ENCODE measurements around the gene SLC6A11.

The SLC6A11 gene

DNA sequence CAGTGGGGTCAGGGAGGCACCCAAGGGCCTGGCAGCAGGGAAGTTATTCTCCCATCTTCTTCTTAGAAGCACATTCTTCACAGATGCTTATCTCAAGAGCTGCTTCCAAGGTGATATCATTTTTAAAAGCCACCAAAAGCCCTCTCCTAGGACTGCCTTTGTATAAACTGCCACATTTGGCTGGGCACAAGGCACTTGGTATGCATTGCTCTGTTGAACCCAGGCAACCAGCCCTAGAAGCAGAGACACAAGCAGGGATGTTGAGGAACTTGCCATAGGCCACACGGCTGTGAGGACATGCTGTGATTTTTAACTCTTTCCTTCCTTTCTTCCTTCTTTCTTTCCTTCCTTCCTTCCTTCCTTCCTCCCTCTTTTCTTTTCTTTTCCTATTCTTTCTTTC lies 169.2 kb downstream of the SLC6A11 start:
- DNase-seq: no peak

DNA sequence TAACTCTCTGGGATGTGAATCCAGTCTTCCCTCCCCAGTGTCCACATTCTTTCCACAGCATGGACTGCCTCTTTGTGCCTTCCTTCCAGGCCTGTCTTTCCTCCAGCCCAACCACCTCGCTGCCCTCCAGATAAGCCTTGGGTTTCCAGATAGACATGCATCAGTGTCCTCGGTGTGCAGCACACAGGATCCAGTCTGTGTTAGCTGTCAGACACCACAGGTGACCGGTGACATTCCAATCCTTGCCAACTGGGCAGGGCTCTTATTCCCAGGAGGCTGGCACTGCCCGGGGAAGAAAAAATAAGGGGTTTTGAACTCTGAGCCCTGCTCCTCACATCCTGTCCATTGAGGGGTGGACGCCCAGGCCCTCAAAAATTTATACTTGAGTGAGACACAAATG lies 170.6 kb downstream of the SLC6A11 start:
- DNase-seq: no peak

DNA sequence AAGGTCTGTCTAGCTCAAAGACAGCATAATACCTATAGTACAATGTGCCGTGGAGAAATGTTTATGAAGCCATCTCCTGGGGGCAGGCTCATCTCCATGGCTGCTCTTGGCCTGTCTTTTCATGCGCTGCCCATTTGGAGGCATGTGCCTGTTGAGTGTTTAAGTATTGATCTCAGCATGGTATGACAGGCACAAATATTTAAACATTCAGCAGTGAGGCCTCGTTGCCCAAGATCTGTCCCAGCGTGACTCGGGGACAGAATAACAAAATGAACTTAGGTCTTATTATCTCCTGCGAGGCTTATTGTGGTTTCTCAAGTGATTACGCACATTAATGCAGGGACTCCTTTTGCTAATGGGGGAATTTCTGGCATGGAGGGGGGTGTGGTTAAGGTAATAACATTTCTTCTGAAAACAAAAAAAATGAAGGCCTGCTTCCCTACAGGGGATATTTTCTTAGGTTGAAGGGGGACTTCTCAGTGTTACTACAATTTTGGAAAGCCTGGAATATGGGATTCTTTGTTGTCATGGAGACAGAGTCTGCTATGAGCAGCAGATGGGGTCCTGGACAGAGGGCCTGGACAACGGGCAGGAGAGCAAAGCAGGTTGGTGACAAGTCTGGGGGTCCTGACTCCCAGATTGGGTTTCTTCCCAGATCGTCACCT lies 172.1 kb downstream of the SLC6A11 start:
- DNase-seq: no peak

DNA sequence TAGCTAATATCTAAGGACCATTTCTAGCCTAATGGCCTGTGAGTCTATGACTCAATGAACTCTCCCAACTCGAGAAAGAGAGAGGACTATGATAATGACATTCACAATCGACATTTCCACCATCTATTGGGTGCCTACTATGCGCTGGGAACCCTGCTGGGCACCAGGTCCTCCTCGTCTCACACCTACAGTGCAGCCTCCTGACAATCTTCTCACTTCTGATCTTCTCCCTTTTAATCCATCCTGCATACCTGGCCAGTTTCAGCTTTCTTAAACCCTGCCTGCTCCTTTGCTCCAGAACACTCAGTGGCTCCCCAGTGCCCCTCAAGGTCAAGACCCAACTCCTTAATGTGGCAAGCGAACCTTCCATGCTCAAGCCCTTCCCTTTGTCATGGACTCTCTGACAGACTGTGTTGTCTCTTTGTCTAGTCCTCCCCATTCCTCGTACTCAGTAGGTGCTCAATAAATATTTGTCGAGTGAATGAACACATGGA lies 173.0 kb downstream of the SLC6A11 start:
- DNase-seq: no peak

Data from activated gamma-delta T cell treated with Interleukin-2 at 50 U/mL for 16 hours (primary cell).